HG03039 (cell line): Measurements from ENCODE around the gene PACSIN1.
A peak's percentile ranks its signal among the peaks of the same experiment; 100 is the strongest.

Experiments
- ATAC-seq: cut with Tn5 transposase; IDR thresholded peaks from one replicate; pipeline ENCODE4 v1.9.1; 2021; ENCODE audit warnings: mild to moderate bottlenecking, moderate library complexity; ENCODE audit not compliant: unreplicated experiment

Gene PACSIN1

DNA sequence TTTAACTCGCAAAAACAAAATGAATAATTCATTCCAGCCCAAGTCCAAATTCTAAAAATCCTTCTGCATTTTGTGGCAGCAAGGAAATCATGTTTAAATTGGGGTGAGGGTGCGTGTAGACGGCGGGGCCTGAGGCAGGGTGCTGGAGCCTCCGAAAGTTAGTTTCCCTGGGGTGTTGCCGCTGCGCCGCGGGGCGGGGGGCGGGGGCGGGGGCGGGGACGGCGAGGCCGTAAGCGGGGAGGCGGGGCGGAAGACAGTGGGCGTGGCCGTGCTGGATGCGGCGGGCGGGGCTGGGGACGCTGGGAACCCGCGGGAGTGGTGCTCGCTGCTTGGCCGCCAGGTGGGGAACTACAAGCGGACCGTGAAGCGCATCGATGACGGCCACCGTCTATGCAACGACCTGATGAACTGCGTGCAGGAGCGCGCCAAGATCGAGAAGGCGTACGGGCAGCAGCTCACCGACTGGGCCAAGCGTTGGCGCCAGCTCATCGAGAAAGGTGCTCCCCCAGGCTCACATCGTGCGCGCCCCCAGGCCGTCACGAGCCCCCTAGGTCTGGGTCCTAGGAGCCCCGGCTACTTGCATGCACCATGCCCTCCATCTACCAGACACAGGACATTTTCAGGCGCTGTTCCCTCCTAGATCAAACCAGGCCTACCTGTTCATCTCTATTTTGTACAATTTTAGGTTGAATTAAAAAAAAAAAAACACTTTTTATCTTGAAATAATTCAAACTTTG is 61.3 kb downstream of the PACSIN1 start:
- ATAC-seq: peak; percentile 77

DNA sequence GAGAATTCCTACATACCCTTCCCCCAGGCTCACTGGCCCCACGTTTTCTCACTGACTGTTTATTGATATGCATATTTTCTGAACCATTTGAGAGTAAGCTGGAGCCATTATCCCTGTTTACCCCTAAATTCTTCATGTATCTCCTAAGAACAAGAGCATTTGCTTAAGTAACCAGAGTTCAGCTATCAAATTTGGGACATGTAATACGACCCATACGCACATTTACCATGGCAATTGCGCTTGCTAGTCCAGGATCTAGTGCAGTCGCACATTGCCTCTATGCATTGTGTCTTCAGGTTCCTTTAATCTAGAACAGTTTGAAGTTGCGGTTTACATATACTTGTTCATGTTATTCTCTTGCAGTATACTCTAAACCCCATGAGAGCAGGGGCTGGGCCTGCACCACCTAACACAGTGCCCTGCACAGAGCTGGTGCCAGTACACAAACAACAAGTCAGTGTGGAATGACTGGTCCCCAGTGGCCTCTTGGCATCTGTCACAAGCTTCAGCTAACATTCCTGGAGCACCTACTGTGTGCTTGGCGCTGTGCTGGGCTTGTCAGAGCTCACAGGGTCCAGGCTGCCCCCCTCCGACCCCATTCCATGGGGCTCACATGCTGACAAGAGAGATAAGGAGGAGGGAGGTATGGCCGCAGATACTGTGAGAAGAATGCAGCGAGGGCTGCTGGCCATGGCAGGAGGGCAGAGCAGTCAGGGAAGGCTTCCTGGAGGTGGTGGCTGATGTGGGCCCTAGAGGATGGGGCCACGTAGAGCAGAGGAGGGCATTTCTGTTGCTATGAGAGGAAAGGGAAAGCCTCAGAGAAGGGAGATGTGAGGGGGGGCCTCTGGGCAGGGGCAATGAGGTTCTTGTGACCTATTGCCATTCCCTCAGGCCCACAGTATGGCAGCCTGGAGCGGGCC is 62.1 kb downstream of the PACSIN1 start:
- no peak for ATAC-seq

DNA sequence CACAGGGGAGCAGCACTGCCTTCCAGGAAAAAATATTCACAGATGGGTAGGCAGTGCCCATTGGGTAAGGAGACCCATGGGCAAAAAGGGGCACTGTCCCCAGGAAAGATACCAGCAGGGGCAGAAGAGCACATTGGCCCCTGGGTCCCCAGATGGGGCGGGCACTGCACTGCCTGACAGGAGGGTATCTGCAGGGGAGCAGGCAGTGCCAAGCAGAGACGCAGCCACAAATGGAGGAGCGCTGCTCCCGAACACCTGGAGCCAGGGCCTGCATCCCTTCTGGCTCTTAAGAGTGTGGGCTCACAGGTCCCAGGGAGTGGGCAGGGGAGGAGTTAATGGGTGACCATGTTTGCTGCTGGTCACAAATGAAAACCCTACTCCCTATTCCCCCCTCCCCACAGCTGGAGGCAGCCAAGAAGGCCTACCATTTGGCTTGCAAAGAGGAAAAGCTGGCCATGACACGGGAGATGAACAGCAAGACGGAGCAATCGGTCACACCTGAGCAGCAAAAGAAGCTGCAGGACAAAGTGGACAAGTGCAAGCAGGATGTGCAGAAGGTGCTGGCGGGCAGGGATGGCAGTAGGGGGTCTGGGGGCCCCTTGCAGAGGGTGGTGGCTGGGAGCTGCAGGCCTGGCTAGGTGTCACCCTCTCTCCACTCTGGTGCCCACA is 63.3 kb downstream of the PACSIN1 start:
- no peak for ATAC-seq

DNA sequence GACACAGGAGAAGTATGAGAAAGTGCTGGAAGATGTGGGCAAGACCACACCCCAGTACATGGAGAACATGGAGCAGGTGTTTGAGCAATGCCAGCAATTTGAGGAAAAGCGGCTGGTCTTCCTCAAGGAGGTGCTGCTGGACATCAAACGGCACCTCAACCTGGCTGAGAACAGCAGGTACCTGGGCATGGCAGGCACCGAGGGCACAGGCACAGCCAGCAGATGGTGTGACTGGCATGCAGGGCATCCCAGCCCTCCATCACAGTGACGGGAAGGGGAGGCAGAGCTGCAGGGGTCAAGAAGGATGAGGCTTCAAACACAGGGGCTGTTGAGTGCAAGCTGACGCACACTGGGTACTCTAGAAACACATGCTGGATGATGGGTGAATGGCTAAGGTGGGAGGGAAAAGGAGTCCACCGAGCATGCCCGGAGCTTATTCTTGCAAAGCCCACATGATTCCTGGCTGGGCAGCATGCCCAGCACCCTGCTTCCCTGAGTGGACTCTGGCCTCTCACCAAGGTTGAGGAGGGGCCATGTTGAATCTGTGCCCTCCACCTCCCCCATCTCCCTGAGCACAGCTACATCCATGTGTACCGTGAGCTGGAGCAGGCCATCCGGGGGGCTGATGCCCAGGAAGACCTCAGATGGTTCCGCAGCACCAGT is 63.9 kb downstream of the PACSIN1 start:
- ATAC-seq: no peak

DNA sequence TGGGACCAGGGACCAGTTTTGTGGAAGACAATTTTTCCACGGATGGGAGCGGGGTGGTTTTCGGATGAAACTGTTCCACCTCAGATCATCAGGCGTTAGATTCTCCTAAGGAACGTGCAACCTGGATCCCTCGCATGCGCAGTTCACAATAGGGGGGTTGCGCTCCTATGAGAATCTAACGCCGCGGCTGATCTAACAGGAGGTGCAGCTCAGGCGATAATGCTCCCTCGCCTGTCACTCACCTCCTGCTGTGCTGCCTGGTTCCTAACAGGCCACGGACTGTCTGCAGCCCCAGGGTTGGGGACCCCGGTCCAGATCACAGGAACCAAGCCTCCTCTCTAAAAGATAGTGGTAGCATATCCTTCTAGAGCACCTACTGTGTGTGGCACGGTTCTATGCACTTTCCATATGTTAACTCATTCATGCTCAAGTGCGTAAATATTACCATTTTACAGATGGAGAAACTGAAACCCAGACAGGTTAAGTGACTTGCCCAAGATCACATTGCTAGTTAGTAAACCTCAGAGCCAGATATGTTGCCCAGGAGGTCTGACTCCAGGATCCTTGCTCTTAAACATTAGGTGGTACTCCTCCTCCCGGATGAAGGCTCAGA is 65.0 kb downstream of the PACSIN1 start:
- ATAC-seq: no peak

DNA sequence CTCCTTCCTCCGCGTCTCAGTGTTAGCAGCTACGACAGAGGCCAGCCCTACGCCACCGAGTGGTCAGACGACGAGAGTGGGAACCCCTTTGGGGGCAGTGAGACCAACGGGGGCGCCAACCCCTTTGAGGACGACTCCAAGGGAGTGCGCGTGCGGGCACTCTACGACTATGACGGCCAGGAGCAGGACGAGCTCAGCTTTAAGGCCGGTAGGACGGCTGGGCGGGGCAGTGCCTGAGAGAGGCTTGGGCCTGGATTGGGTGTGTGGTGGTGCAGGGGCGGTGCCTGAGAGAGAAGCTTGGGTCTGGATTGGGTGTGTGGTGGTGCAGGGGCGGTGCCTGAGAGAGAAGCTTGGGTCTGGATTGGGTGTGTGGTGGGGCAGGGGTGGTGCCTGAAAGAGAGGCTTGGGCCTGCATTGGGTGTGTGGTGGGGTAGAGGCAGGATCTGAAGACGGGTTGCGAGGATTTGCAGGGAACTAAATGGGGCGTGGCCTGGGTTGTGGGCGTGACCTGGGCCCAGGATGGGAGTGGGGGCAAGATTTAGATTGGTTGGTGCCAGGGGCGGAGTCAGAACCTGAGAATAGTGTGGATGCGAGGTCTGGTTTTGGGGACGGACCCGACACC is 65.8 kb downstream of the PACSIN1 start:
- ATAC-seq: no peak

DNA sequence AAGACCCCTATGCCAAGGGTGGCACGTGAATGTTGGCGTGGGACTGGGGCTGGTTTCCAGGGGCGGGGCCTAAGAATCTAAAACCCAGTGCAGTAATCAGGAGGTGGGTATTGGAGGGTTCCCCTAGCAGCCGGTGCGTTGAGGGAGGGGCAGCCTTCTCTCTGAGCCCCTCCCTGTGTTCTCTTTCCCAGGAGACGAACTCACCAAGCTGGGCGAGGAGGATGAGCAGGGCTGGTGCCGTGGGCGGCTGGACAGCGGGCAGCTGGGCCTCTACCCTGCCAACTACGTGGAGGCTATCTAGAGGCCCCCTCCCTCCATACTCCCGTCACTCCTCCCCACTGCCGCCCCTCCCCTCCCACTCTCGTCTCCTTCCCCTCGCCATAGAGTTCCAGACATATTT is 66.4 kb downstream of the PACSIN1 start:
- ATAC-seq: no peak

DNA sequence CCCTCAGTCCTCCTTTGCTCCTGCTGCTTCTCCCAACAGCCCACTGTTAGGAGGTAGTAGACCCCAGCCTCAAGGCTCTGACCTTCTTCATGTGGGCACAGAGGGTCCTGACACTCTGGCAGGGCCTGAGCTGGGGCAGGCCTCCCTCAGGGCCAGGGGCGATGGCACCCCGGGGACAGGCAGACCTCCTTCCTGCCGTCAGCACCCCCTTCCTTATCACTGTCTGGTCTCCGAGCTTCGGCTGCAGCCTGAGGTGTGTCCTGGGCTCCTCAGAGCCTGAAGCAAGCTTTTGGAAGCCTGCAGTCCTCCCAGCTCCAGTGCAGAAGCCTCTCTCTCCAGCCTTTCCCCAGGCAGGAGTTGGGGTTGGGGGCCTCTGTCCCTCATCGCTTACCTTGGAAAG is 68.3 kb downstream of the PACSIN1 start:
- ATAC-seq: no peak

DNA sequence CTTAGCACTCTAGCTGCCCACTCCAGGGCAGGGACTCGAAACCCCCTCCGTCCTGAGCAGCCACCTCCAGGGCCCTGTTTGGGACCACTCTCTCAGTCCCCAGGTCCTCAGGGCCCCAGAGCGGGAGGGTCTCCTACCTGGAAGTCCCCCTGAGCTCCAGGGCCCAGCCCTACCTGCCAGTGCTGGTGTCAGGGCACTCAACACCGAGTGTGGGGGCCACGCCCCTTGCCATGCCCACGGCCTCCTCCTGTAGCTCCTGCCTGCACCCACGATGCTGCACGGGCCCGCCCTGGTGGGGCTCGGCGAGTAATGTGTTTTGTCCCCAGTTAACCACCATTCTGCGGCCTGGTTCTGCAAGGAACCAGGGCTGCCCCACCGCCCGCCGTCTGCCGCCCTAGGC is 68.8 kb downstream of the PACSIN1 start:
- no peak for ATAC-seq

DNA sequence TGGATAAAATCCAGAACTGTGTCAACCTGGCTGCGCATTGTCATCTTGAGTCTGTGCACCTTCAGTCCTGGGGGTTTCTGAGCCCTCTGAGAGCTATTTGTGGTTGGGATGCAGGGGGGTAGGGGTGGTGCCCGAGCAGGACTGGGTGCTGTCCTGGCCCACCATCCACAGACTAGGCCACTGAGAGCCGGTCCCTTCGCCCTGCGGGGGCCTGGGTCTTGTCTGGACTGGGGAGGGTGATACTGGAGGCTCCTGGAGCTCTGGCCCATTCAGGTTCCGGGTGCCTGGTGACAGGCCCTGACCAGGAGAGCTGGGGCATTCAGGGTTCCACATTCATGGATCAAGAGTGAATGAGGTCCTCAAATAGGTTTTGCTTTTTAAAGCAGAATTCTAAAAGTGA is 69.3 kb downstream of the PACSIN1 start:
- no peak for ATAC-seq

DNA sequence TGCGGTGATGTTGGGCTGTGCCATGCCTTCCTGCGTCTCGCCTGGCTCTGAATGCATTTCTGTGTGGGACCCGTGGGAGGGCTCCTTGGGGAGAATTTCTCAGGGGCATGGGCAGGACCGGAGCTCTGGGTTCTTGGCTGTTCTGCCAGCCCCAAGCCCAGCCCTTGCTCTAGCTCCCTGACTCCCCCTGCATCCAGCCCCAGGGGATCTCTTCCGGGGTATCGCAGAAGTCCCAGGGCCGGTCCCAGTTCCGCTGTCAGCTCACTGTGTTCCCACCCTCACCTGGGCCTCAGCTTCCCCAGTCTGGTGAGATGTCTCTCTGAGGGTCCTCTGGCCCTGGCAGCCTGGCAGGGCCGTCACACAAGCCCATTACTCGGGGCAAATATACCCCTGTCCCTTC is 69.8 kb downstream of the PACSIN1 start:
- ATAC-seq: no peak

DNA sequence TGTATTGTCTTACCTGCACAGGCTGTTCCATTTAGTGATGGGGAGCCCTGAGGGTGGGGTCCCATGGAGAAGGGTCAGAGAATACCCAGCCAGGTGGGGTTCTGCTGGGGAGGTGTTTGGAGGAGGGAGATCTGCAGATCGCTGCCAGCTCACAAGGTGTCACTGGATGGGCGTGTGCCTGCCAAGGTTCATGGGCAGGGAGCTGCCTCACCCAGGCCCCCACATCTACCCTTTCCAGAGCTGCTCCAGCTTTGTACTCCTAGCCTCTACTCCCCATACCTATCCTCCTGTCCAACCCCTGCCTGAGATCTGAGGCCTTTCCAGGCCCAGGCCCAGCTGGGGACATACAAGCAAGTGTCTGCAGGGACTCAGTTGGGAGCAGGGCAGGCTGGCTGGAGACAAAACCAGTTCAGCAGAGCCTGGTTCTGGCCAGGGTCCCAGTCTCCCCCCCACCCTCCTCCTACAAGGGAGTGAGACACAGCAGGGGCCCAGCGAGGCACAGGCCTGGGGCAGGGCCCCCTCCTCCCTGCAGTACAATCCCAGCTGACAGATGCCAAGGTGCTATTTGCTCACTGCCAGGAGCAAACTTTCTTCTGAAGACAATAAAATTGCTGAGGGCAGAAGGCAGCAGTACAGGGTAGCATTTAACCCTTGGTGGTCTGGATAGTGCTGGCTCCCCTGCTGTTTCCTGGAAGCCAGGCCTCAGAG is 70.5 kb downstream of the PACSIN1 start:
- no peak for ATAC-seq

DNA sequence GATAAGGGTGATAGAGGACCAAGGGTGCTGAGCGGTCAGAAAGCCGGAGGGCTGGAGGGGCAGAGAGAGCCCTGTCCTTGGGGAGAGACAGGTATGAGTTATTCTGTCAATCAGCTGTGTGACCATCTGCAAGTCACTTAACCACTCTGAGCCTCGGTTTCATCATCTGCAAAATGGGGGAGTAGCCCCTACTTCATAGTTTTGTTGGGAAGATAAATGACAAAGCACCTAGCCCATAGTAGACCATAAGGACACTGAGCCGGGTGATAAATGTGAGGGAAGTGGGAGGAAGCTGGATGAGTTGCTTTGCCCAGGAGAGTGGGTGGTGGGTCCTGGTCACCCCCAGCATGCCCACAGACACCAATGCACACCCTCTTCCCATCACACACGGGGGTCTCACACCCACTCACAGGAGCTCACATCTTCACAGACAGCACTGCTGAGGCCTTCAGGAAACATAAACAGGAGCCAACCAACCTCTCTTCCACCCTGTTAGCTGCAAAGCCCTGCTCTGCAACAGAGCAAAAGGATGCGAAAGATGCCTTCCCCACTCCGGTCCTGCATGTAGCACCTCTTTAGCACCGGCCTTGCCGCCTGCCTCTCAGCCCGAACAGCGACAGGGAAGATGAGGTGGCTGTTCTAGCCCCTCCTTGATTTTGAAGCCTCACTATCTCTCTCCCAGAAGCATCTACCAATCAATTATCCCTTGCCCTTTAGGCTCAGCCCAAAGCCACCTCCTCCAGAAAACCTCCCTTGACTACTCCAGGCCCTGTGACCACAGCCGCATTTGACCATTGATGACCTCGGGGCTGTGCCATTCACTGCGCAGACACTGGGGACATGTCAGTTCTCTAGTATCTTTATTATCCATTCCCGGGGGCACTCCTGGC is 71.3 kb downstream of the PACSIN1 start:
- ATAC-seq: no peak

DNA sequence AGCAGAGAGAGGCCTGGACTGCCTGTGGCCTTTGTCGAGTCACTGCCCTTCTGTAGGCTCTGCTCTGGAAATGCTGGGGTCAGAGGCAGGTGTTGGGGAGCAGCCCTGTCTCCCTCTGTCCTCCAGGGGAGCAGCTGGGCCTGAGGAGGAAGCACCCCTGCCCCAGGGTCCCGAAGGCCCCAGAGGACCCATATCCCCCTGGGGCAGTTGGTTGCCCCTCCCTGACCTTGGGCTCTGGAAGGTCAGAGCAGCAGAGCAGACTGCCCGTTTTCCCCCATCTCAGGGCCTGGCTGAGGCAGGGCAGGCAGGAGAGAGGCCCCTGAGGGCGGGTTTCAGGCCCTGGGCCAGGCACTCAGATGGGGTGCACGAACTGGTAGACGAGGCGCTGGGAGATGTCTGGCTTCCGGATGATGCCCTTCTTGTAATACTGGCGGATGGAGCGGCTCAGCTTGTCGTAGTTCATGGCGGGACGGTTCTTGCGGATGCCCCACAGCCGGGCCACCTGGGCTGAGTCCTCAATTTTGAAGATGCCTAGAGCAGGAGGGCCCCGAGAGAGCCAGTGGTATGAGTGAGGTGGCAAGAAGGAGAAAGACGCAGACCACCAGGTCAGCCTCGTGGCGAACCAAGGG is 72.2 kb downstream of the PACSIN1 start:
- ATAC-seq: no peak

DNA sequence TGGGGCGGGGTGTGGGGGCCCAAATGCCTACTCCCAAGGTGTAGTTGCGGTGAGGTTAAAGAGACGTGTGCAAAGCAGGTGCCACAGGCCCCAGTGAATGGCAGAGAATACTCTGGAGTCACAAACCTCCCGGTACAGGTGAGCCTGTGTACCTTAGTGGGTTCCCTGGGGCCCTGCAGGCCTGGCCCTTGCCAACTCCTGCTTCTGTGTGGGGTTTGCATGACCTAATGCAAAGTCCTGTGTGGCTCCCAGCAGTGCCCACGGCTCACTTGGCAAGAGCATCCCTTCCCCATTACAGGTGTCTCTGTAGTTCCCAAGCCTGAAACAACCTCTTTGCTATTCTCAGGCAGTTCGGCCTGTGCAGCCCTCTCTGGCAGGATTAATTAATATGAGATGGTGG is 72.7 kb downstream of the PACSIN1 start:
- ATAC-seq: no peak

DNA sequence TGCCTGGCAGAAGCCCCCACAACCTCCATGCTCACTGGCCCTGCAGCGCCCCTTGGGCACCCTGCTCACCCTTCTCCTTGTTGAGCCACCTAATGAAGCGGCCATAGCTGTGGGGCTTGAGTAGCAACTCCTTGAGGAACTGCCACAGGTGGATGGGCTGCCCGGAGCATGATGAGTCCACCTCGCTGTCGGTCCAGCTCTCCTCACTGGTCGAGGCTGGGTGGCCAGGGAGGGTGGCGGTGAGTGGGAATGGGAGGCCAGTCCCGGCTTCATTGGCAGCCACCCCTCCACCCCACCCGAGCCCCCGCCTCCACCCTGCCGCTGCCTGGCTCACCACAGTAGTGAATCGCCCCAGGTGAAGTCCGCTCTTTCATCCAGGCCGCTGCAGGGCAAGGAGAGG is 73.3 kb downstream of the PACSIN1 start:
- ATAC-seq: no peak

DNA sequence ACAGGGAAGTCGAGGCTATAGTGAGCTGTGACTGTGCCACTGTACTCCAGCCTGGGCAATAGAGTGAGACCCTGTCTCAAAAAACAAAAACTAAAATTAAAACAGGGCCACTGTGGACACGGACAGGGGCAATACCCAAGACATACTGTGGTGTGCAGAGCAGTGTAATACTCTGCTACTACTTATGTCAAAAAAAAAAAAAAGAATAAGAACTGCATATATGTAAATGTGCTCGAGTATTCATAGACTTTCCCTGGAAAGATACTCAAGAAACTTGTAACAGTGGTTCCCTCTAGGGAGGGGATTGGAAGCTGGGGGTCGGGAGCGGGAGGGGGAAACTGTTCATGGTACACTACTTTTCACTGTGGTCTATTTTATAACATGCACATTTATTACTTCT is 74.3 kb downstream of the PACSIN1 start:
- no peak for ATAC-seq

DNA sequence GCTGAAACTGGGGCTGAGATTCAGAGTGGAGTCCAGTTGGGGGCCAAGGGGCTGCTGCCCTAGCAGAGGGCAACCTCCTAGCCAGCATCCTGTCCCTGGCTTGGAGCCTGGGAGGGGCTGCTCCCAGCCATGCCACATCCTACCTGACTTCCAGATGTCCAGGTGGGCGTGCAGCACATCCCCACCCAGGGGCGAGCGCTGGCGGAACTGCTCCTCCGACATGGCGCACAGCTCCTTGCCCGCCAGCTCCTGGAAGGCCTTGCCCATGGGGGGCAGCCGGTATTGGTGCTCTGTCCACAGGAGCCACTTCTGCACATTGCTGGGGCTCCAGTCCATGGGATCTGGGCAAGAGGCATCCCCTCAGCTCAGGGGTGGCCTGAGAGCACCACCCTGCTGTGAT is 75.0 kb downstream of the PACSIN1 start:
- no peak for ATAC-seq
